ENCODE data around the gene EBNA1BP2.

- TF ChIP-seq POLR2A (IDR thresholded peaks at IDR 0.05; ENCODE audit: low read depth, low read length) (no peak), CTCF (IDR thresholded peaks at IDR 0.05; ENCODE audit: extremely low read depth in 1 of 2, insufficient read depth in 1 of 2, low read depth in 1 of 2, low read length in 2 of 2) (no peak), MAX (IDR thresholded peaks at IDR 0.05; ENCODE audit: insufficient read depth, insufficient read length) (no peak), POLR2AphosphoS5 (IDR thresholded peaks at IDR 0.05; ENCODE audit: insufficient read depth, low read depth, low read length) (no peak), EZH2 (IDR thresholded peaks at IDR 0.05; ENCODE audit: borderline replicate concordance, low read depth, low read length, severe bottlenecking) (no peak), JUN (IDR thresholded peaks at IDR 0.05; ENCODE audit: borderline replicate concordance, insufficient read depth, insufficient read length, low read depth) (no peak), MYC (IDR thresholded peaks at IDR 0.05; ENCODE audit: low read depth, low read length) (no peak), GATA2 (IDR thresholded peaks at IDR 0.05; ENCODE audit: insufficient read depth, insufficient read length, low read depth, low read length) (no peak)
These were observed 37.5 kb downstream of the EBNA1BP2 start for GRCh38 chr1:43134640-43135039.
